Measurements from ENCODE around the gene SNAPIN. TPM values are rescaled to one million over a fixed set of nuclear protein-coding genes. Genes with fewer than 3 reads are reported as not detected.

SNAPIN gene
- total RNA-seq, 1 experiment from 2014 or later = 46.8 TPM

- no peaks in the 10 kb centered on the region for H3K9me3 ChIP-seq (ENCODE audit: control insufficient read depth, insufficient read depth, low read depth, low read length)
- ATAC-seq = peak; percentile 64
- CTCF ChIA-PET = no interaction called here
- H3K36me3 ChIP-seq (ENCODE audit: control insufficient read depth, insufficient read depth, low read length) = no peaks in the 10 kb centered on the region
- in situ Hi-C loops (cut with HindIII; ENCODE audit: low pct_unique_long_range_greater_than_20kb, low sequenced_read_pairs) (no loop called here), intact Hi-C loops (cut with micrococcal nuclease; ENCODE audit: unreplicated experiment) (no loop called here)
- peaks cover 7% of the 10 kb centered on the region for H3K4me1 ChIP-seq (ENCODE audit: control insufficient read depth, insufficient read depth, low read length)
- TF ChIP-seq TCF7L2 (IDR thresholded peaks at IDR 0.05; ENCODE audit: low read depth, low read length) = no peak
- TF ChIP-seq REST (IDR thresholded peaks at IDR 0.05; ENCODE audit: insufficient read depth in 1 of 2, low read depth in 2 of 2, low read length in 1 of 2) = no peak
- no peak for TF ChIP-seq SIN3A (IDR thresholded peaks at IDR 0.05; ENCODE audit: borderline replicate concordance, insufficient read depth, low read depth, low read length)
- no peak for TF ChIP-seq POLR2AphosphoS5 (IDR thresholded peaks at IDR 0.05; ENCODE audit: low read depth, low read length)
- TF ChIP-seq, protein P1, sequence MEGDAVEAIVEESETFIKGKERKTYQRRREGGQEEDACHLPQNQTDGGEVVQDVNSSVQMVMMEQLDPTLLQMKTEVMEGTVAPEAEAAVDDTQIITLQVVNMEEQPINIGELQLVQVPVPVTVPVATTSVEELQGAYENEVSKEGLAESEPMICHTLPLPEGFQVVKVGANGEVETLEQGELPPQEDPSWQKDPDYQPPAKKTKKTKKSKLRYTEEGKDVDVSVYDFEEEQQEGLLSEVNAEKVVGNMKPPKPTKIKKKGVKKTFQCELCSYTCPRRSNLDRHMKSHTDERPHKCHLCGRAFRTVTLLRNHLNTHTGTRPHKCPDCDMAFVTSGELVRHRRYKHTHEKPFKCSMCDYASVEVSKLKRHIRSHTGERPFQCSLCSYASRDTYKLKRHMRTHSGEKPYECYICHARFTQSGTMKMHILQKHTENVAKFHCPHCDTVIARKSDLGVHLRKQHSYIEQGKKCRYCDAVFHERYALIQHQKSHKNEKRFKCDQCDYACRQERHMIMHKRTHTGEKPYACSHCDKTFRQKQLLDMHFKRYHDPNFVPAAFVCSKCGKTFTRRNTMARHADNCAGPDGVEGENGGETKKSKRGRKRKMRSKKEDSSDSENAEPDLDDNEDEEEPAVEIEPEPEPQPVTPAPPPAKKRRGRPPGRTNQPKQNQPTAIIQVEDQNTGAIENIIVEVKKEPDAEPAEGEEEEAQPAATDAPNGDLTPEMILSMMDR (IDR thresholded peaks at IDR 0.05) = no peak
- no peaks in the 10 kb centered on the region for H3K27me3 ChIP-seq (ENCODE audit: control insufficient read depth, insufficient read depth, low read length)
- H3K4me3 ChIP-seq (ENCODE audit: low read depth in 2 of 2, low read length in 2 of 2) = no peak overlapping the region
- no peak for DNase-seq (ENCODE audit: low read depth, low spot score)
- peak overlapping the region; percentile 32; the same call in 1 of the 2 replicates for H3K27ac ChIP-seq (ENCODE audit: low read length)
- no TSS peak for BruUV-seq (replicated peaks)
- POLR2A ChIA-PET = no interaction called here
Measured at GRCh38 chr1:153697191-153698019, 38.9 kb downstream of the SNAPIN start.

DNA sequence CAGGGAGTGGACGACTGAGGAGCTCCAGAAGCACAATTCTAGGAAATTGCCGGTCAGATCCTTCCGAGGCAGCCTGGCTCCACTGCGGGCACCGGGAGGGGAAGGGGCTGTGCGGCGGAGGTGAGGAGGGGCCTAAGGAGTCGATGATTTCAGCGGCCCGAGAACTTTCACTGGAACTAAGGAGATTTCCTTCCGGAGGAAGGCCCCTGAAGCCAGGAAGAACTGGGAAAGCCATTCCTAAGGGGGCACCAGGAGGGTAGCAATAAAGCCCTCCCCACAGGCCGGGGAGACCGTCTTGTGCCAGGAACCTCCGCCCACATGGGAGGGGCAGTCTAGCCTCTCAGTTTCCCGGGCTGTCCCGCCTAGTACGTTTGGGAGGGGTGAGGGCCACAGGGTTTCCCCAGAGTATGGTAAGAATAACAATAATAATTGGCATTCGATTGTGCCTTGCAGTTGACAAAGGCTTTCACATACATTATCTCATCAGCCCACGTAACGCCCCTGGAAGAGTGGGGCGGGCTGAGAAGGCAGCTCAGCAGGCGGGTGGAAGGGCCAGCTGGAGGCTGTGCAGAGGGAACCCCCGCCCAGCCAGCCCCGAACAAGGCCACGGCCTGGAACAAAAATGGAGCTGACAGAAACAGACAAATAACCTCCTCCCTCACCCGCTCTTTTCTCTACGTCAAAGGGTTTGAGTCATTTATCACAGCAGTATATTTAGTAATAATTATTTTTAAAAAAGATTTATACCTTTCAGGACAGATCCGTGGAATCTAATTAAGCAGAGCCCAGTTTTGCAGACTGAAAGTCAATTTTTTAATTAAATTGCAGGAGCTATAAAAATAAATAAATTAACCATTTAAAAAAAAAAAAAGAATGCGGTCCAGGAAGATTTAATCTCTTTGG is 39.8 kb downstream of the SNAPIN start:
- ATAC-seq (no peak), DNase-seq (ENCODE audit: low read depth, low spot score) (no peak)
- Histone ChIP-seq H3K9me3 (ENCODE audit: control insufficient read depth, insufficient read depth, low read depth, low read length) (no peaks in the 10 kb centered on the region), H3K36me3 (ENCODE audit: control insufficient read depth, insufficient read depth, low read length) (no peaks in the 10 kb centered on the region), H3K27me3 (ENCODE audit: control insufficient read depth, insufficient read depth, low read length) (no peaks in the 10 kb centered on the region), H3K27ac (ENCODE audit: low read length) (no peak overlapping the region), H3K4me1 (ENCODE audit: control insufficient read depth, insufficient read depth, low read length) (peaks cover 7% of the 10 kb centered on the region), H3K4me3 (ENCODE audit: low read depth in 2 of 2, low read length in 2 of 2) (no peak overlapping the region)
- CTCF ChIA-PET = no interaction called here
- POLR2A ChIA-PET = interaction anchor here (0.6 kb wide), 1 partner anchor 29 kb away, joined by 3 read pairs; no protein-coding TSS in a partner anchor
- TF ChIP-seq, protein P1 (IDR thresholded peaks at IDR 0.05) = no peak
- TF ChIP-seq TCF7L2 (IDR thresholded peaks at IDR 0.05; ENCODE audit: low read depth, low read length) = no peak
- TF ChIP-seq POLR2AphosphoS5 (IDR thresholded peaks at IDR 0.05; ENCODE audit: low read depth, low read length) = no peak
- TF ChIP-seq SIN3A (IDR thresholded peaks at IDR 0.05; ENCODE audit: borderline replicate concordance, insufficient read depth, low read depth, low read length) = no peak
- TF ChIP-seq REST (IDR thresholded peaks at IDR 0.05; ENCODE audit: insufficient read depth in 1 of 2, low read depth in 2 of 2, low read length in 1 of 2) = no peak
- intact Hi-C loops (cut with micrococcal nuclease; ENCODE audit: unreplicated experiment) (no loop called here), in situ Hi-C loops (cut with HindIII; ENCODE audit: low pct_unique_long_range_greater_than_20kb, low sequenced_read_pairs) (no loop called here)
- no TSS peak for BruUV-seq (replicated peaks)

All from Panc1 (cell line).